ENCODE measurements around the gene HYLS1.

HYLS1 gene

DNA sequence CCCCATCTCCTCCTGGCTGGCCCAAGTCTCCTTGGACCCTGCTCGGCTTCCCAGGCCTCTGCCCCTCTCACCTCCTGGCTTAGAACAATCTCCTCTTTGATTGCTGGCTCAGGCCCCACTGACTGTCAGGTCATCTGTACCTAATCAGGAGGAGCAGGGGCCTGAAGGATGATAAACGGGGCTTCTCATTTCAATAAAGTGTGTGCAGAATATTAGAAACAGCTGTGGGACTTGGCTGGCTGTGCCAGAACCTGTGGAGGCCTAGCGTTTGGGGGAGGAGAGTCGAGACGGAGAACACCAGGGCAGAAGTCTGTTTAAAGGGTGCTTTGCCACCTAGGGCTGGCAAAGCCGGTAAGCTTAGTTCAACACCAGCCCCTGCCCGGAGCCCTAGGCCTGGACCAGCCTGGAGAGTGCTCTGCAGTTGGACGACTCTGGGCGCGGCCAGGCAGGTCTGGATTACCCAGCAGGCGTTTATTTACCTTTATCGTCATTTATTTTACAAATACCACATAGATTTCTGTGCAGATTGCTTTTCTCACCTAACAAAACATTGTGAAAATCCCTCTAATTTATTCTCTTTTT, 48.2 kb downstream of the HYLS1 start:
- TF ChIP-seq, protein P1, sequence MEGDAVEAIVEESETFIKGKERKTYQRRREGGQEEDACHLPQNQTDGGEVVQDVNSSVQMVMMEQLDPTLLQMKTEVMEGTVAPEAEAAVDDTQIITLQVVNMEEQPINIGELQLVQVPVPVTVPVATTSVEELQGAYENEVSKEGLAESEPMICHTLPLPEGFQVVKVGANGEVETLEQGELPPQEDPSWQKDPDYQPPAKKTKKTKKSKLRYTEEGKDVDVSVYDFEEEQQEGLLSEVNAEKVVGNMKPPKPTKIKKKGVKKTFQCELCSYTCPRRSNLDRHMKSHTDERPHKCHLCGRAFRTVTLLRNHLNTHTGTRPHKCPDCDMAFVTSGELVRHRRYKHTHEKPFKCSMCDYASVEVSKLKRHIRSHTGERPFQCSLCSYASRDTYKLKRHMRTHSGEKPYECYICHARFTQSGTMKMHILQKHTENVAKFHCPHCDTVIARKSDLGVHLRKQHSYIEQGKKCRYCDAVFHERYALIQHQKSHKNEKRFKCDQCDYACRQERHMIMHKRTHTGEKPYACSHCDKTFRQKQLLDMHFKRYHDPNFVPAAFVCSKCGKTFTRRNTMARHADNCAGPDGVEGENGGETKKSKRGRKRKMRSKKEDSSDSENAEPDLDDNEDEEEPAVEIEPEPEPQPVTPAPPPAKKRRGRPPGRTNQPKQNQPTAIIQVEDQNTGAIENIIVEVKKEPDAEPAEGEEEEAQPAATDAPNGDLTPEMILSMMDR (conservative IDR thresholded peaks at IDR 0.05), result no peak
- no peak overlapping the region for H3K27ac ChIP-seq

DNA sequence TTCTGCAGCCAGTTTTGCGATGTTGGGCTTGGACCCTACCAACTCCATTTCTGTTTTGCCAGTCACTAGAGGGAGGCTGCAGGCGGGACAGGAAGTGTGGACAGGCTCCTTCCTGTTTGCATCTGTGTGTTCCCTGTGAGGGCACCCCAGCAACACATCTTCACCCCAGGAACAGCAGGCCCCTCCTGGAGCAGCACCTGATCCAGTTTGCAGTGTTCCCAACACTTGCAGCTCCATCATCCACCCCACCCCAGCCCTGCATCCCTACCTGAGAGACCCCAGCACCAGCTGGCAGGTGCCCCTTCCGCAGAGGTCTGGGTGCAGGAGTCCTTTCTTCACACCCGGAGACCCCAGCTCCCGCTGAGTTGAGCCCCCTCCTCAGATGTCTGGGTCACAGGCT, 51.0 kb downstream of the HYLS1 start:
- TF ChIP-seq, protein P1 (conservative IDR thresholded peaks at IDR 0.05), result no peak

DNA sequence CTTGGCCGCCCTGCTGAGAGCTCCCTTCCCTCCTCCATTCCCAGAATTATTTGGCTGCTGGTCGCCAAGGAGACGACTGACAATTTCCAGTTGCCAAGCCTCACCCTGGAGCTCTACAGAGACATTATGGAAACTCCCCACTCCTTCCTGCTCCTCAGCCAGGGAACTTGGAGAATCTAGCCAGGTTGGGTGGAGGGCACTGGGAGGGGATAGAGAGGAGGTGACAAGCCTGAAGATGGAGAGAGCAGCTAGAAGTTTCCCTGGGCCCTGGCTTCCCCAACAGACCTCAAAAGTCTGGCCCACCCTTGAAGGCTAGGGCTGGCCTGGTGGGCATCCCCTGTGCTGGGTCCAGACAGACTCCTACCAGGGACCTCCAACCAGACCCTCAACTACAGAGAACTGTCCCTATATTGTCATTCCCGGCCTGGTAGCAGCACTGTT, 51.6 kb downstream of the HYLS1 start:
- TF ChIP-seq, protein P1 (conservative IDR thresholded peaks at IDR 0.05), result no peak
- no peak overlapping the region for H3K27ac ChIP-seq

More for the DNA sequence above, 51.0 kb downstream of the HYLS1 start:
- H3K27ac ChIP-seq, result no peak overlapping the region

GRCh38 chr11:125940145-125940544, 52.7 kb downstream of the HYLS1 start:
- TF ChIP-seq, protein P1 (conservative IDR thresholded peaks at IDR 0.05), result no peak
- H3K27ac ChIP-seq, result no peak overlapping the region

- TF ChIP-seq, protein P1 (conservative IDR thresholded peaks at IDR 0.05), result no peak
- H3K27ac ChIP-seq, result no peak overlapping the region
Measured at GRCh38 chr11:125941267-125941618, 53.8 kb downstream of the HYLS1 start.

DNA sequence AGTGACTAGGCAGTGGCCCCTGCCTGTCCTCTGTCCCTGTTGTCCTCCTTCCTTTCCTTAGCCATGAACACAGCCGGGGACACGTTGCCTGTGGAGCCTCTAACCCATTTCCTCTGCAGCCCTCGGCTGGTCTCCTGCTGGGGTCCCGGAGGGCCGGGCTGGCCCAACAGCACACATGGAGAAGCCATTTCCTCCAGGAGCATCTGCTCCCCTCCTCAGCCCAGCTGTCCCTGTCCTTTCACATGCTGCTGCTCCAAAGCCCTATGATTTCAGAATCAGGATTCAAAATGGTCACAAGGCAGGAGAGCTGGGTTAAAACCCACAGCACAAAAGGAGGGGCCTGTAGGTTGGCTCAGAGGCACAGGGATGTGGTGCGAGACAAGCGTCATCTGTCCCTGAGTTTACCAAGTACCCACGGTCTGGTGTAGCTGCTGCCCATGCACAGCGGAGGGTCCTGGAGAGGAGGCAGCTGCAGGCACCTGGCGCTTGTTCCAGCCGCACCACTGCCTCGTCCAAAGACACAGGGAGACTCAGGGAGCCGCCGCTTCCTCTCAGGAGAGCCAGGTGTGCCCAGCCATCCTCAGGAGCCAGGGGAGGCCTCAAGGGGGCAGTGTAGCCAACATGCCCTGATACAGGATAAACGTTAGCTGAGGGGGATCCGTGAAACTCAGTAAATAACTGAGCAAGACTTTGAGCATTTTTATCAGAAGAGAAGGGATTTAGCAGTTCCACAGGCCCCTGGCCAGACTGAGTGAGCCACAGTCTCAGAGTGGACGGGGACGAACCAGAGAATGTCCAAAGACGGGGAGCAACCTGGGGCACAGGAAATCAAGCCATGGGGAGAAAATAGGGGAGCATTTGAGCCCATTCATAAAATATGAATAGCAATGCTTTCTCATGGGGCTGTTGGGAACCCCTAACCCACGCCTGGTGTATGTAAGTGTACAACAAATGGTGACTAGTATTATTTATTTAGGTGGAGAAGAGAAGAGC, 54.4 kb downstream of the HYLS1 start:
- no peak overlapping the region; the same call in 1 of the 2 replicates for H3K27ac ChIP-seq
- TF ChIP-seq, protein P1 (conservative IDR thresholded peaks at IDR 0.05), result peak; percentile 93

DNA sequence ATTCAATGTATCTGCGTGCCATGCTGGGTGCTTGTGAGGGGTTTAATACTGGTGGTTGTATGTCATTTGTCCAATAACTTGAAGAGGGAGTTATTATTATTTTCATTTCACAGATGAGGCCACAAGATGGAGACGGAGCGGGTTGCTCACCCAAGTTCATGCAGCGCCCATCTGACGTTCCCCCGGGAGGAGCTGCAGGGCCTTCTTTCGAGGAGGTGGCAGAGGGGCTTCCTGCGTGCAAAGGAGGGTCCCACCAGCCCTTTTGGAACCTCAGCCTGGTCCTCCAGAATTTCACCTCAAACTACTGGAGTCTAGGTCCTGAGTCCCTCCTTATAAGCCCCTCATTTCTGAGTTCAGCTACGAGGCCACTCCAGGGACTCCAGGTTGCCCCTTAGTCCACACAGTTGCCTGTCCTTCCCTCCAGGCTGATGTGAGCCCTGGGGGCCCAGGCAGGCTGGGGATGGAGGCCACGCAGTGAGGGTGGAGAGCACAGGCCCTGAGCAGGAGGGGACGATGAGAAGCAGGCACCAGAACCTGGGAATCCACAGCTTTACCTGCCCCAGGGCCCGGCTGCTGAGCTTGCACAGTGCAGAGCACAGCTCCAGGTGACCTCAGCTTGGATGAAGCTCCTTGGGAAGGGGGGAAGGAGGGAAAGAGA, 55.4 kb downstream of the HYLS1 start:
- H3K27ac ChIP-seq, result no peak overlapping the region
- TF ChIP-seq, protein P1 (conservative IDR thresholded peaks at IDR 0.05), result no peak
